Stimulated activated CD4-positive, alpha-beta T cell treated with anti-CD3 and anti-CD28 coated beads, Interleukin-4, amount 100 ng/mL, for 4 hours (primary cell): ENCODE data around the gene MICAL3.
"Not testable (repeated sequence)": the region's sequence is repeated elsewhere in the genome, so short reads cannot be mapped to it uniquely, and the experiment has no call there.

Experiments
- DNase-seq, 2 experiments: peaks; one replicate each; pipeline ENCODE4 v3.0.0-alpha.2; 2020

Gene MICAL3

DNA sequence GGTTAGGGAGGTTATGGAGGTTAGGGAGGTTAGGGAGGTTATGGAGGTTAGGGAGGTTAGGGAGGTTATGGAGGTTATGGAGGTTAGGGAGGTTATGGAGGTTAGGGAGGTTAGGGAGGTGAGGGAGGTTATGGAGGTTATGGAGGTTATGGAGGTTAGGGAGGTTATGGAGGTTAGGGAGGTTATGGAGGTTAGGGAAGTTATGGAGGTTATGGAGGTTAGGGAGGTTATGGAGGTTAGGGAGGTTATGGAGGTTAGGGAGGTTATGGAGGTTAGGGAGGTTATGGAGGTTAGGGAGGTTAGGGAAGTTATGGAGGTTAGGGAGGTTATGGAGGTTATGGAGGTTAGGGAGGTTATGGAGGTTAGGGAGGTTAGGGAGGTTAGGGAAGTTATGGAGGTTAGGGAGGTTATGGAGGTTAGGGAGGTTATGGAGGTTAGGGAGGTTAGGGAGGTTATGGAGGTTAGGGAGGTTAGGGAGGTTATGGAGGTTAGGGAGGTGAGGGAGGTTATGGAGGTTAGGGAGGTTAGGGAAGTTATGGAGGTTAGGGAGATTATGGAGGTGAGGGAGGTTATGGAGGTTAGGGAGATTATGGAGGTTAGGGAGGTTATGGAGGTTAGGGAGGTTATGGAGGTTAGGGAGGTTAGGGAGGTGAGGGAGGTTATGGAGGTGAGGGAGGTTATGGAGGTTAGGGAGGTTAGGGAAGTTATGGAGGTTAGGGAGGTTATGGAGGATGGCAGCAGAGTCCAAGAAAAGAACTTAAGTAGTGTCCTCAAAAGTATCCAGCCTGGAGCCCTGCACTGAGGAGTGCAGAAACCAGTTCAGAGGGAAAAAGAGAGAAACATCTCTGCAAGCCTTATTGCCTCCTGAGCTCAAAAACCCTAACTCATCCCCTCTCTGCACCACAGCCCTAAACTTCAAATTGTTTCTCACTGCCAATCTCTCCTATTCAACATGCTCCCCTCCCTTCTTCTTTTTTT lies 147.2 kb downstream of the MICAL3 start:
- not testable (repeated sequence) for DNase-seq

GRCh38 chr22:17876306-17876831 lies 148.0 kb downstream of the MICAL3 start:
- no peak for DNase-seq

GRCh38 chr22:17875631-17876030 lies 148.7 kb downstream of the MICAL3 start:
- no peak for DNase-seq

GRCh38 chr22:17875156-17875555 lies 149.2 kb downstream of the MICAL3 start:
- DNase-seq, result no peak

DNA sequence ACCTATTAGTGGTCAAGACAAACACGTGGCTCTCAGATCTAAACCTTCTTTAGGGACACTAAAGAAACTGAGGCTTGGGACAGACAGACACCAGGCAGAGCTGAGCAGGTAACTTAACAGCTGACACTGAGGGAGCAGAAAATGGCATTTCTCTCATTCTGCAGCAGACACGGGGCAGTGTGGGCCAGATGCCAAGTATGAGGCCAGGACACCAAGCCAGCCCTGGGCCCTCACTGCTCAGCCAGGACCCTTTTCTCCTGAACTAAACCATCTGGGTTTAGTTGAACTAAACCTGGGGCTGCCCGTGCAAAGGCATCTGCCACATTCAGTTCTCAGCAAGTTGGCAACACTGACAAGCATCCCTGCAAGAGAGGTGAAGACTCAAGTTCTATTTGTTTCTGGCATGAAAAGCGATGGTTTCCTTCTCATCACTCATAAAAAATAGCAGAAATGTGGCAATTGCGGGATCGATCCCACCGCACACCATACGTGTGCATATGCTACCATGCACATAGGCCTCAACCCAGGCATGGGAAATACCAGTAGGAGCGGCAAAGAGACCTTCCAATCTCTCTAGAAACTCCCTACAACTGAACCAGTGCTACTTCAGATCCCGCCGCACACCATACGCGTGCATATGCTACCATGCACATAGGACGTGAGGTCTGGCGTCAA lies 150.0 kb downstream of the MICAL3 start:
- DNase-seq, result no peak

GRCh38 chr22:17873804-17874203 lies 150.6 kb downstream of the MICAL3 start:
- no peak for DNase-seq

DNA sequence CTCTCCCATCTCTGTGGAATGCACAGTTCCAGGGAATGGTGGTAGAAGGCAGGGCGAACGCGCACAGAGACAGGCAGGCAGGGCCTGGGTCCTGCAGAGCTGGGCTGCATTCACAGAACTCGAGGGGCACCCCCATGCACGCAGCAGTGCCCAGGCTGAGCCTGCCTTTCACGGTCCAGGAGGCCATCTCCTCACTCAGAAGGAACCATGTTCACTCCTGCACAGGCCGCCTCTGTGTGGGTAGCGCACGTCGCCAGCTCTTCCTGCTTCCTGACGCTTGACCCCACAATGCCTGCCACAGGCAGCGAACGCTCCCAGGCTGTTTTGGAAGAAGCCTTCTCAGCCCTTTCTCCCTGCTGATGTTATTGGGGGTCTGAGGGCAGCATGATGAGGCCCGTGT lies 151.2 kb downstream of the MICAL3 start:
- no peak for DNase-seq

DNA sequence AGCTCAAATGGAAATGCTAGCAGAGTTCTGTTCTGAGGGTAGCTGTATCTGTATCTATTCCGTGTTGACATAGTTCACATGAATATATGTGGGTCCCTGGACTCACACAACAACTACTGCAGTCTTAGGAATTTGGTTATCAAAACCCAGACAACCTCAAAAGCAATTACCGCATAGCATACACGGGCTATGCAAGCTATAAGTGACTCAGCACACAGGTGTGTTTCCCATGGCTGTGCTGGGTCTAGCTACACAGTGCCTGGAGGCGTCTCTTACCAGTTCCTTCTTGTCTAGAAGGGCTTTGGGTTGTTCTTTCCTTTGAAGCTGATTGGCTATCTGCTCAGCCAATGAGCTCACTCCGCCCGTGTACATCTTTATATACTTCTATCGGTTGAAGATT lies 151.9 kb downstream of the MICAL3 start:
- DNase-seq, result no peak

DNA sequence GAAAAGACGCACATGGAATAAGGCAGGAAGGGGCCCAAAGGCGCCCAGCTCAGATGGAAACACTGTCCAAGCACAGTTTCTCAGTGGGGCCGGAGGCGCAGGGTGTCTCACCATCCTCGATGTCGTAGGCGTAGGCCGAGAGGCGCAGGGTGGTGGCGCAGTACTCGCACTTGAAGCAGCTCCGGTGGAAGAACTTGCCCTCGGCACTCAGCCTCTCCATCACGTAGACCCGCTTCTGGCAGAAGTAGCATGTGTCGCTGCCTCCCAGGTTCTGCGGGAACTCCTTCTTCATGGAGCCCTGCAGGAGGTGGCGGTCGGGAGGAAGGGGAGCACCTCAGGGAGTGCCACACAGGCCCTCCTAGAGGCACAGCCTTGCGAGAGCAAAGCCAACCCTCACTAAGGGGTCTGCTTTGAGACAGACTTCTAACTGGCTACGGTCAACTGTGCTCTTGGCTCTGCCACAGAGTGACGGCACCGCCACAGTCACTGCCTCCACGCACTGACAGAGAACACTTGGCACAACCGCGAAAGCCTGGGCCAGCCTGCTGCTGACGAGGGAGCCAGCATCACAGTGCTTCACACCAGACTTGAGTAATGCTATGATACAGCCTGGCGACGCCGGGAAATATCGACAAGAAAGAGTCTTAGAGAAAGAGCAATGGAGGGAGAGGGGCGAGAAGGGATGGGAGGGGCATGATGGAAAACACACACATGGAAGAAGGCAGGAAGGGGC lies 152.5 kb downstream of the MICAL3 start:
- DNase-seq, result no peak

- no peak for DNase-seq
Observed at GRCh38 chr22:17870407-17870806, 154.0 kb downstream of the MICAL3 start.

- DNase-seq, result no peak
Observed at GRCh38 chr22:17869285-17870096, 154.9 kb downstream of the MICAL3 start.

DNA sequence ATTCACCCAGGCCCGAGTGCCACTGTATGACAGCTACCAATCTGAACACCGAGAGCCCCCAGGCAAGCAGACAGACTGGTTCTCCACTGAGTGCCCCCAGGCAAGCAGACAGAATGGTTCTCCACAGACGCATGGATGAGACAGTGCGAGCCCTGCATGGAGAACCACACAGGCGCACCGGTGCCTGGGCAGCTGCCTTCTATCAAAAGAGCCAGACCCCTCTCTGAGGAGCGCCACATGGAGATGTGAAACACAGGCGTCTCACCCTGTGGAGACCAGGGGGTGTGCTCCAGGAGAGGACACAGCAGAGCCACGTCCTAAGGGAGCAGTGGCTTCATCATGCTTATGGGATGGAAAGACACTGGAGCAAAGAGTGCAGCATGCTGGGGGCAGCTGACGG lies 155.6 kb downstream of the MICAL3 start:
- no peak for DNase-seq

- DNase-seq, result no peak
Observed at GRCh38 chr22:17867160-17867785, 157.1 kb downstream of the MICAL3 start.

- no peak for DNase-seq
Observed at GRCh38 chr22:17866621-17867020, 157.7 kb downstream of the MICAL3 start.

GRCh38 chr22:17866127-17866526 lies 158.2 kb downstream of the MICAL3 start:
- DNase-seq, result no peak

DNA sequence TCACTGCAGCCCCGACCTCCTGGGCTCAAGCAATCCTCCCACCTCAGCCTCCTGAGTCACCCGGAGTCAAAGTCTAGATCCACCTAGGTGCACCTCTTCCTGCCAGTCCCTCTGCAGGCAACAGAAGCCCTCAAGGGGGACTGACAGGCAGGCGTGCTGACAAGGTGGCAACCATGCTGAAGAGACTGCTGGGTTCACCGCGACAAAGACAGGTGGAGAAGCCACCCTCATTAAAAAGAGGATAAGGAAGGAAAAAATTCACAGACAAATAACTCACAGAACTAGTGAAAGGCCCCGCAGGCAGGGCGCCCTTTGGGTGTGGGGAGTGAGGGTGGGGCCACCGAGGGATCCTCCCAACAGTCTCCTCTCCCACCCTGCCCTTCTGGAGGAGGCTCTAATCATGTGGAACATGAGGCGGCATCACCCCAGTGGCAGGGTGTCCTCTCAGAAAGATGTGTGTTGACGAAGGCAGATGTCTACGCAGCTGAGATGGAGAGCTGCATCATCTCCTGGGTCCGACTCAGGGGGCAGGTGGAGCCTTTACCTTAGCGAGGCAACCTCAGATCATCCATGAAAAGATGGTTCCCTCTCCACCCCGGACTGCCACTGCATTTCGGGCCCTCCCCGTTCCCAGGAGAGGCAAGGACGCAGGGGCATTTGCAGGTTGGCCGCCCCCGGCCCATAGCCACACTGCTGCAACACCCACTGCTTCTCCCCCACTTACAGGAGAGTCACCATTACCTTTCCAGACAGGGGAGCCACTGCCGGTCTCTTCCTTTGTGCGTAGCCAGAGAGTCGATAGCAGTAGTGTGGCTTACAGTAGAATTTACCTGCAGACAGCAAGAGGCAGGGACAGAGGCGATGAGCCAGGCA lies 158.9 kb downstream of the MICAL3 start:
- DNase-seq, result no peak

GRCh38 chr22:17864398-17865182 lies 159.8 kb downstream of the MICAL3 start:
- DNase-seq, result no peak

DNA sequence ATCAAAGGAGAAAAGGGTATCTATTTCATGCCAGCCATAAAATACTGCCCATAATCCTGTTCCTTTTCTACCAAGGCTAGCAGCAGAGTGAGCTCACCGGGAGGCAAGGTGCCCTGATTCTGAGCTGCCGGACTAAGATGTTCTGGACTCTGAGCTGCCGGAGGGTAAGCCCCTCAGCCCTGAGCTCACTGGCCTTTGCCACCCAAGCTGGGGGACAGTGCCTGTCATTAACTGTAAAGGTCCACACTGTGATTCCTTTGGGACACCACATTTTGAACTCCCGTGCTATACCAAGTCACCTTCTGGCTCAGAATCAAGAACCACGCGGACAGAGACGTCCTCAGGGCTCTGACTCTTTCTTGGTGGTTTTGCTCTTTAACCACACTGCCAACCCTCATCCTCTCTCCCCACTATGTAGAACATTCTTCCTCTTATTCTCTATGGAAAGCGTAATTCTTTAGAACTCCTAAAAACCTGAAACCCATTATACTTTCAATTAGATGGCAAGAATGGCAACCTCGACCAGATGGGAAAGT lies 161.6 kb downstream of the MICAL3 start:
- no peak for DNase-seq

GRCh38 chr22:17861909-17862308 lies 162.5 kb downstream of the MICAL3 start:
- DNase-seq, result no peak
